Activated gamma-delta T cell (primary cell): Measurements from ENCODE around the gene ZDHHC3.

ENCODE experiments used
- DNase-seq: peaks from one replicate; lab custom pipeline; 2025; lab: John Stamatoyannopoulos, UW

ZDHHC3 gene

GRCh38 chr3:44926921-44927320, 49.1 kb downstream of the ZDHHC3 start:
- DNase-seq: no peak

- DNase-seq: no peak
Observed at GRCh38 chr3:44926172-44926571, 49.8 kb downstream of the ZDHHC3 start.

- DNase-seq: no peak
Observed at GRCh38 chr3:44924457-44925084, 51.4 kb downstream of the ZDHHC3 start.

- no peak for DNase-seq
Observed at GRCh38 chr3:44923632-44924456, 52.1 kb downstream of the ZDHHC3 start.

- no peak for DNase-seq
Observed at GRCh38 chr3:44920081-44920480, 55.9 kb downstream of the ZDHHC3 start.

- DNase-seq: no peak
Observed at GRCh38 chr3:44918581-44918980, 57.4 kb downstream of the ZDHHC3 start.

GRCh38 chr3:44918087-44918486, 57.9 kb downstream of the ZDHHC3 start:
- no peak for DNase-seq

GRCh38 chr3:44915702-44916438, 60.1 kb downstream of the ZDHHC3 start:
- DNase-seq: no peak

- no peak for DNase-seq
Observed at GRCh38 chr3:44914936-44915335, 61.0 kb downstream of the ZDHHC3 start.

- DNase-seq: no peak
Observed at GRCh38 chr3:44913868-44914468, 62.0 kb downstream of the ZDHHC3 start.

GRCh38 chr3:44910693-44911092, 65.3 kb downstream of the ZDHHC3 start:
- DNase-seq: no peak

GRCh38 chr3:44909063-44909462, 66.9 kb downstream of the ZDHHC3 start:
- no peak for DNase-seq

GRCh38 chr3:44907612-44908011, 68.4 kb downstream of the ZDHHC3 start:
- DNase-seq: no peak

GRCh38 chr3:44906997-44907396, 69.0 kb downstream of the ZDHHC3 start:
- no peak for DNase-seq

GRCh38 chr3:44905446-44906157, 70.4 kb downstream of the ZDHHC3 start:
- no peak for DNase-seq

- no peak for DNase-seq
Observed at GRCh38 chr3:44903751-44904150, 72.2 kb downstream of the ZDHHC3 start.

- no peak for DNase-seq
Observed at GRCh38 chr3:44903314-44903713, 72.7 kb downstream of the ZDHHC3 start.

GRCh38 chr3:44902628-44903027, 73.3 kb downstream of the ZDHHC3 start:
- DNase-seq: no peak

GRCh38 chr3:44899683-44900367, 76.1 kb downstream of the ZDHHC3 start:
- DNase-seq: no peak

GRCh38 chr3:44896440-44896839, 79.5 kb downstream of the ZDHHC3 start:
- no peak for DNase-seq

GRCh38 chr3:44894485-44894884, 81.5 kb downstream of the ZDHHC3 start:
- no peak for DNase-seq
